Measurements from ENCODE around the gene MLLT3.

MLLT3 gene

DNA sequence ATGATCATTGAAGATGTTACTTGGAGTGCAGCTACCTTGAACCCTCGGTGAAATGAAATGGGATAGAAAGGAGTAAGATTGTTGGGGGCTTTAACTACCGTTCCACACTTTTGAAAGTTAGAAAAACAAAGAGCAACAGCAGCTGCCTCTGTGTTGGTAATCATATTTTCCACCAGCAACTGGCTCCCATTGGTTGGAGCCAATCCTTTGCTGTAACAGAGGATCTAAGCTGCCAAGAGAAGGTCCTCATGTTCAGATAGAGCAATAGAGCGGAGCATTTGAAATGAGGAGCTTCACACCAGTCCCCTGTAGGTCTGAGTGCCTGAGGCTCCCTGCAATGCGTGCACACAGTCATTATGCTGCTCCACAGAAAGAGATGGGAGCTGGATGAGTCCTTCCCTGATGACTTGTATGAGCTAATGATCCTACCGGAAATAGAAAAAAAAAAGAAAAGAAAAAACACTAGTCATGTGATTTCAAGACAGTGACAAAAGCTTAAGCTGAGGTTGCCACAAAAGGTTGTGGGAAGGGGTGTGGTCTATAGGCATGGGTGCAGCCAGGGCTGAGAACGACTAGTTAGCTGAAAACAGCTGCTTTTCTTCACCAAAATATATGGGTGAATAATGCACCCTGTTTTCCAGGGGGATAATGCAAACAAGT, 300.7 kb downstream of the MLLT3 start:
- no peak for DNase-seq

DNA sequence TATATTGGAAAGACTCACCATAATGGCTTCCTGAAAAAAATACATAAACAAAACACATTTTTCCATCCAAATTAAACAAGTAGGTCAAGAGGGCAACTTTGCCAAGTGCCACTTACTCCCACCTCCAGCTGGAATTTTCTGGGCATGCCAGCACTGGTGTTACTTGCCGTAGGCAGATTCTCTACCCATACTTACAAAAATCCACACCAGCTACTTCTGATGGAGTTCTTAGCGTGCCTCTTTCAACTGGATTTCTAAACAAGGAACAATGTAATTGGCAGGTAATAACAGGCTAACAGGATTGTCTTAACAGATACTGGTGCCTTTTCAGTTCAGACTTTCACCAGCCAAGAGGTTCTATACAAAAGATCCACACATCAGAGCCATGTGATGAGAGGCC, 301.4 kb downstream of the MLLT3 start:
- no peak for DNase-seq

DNA sequence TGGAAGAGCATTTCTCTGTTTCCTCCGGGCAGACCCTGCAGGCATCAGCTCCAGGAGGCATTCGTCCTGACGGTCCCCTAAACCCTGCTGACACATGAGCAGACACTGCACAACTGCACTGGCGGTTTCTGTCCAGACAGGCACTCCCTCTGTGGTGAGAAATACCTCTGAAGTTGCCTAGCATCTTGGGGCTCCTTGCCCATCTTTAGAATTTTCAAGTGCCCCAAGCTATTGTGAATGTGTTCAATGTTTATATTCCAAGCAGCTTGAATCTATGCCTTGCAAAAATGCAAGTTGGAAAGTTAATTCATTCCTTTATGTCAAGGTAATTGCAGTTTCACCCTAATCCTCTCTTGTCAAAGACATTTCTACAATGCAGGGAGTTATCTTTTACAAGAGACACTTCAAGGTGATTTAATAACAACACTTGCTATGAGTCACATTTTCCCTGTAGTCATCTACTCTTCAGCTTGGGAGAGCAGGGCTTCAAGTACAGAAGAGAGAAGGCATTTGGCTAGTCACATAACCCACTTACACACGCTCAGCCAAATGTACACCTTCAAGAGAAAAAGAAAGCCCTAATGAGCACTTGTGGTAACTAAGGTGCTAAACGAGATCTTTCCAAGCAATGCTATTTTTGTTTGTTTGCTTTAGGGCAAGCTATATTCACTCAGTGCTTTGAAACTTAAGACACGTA, 302.5 kb downstream of the MLLT3 start:
- no peak for DNase-seq

DNA sequence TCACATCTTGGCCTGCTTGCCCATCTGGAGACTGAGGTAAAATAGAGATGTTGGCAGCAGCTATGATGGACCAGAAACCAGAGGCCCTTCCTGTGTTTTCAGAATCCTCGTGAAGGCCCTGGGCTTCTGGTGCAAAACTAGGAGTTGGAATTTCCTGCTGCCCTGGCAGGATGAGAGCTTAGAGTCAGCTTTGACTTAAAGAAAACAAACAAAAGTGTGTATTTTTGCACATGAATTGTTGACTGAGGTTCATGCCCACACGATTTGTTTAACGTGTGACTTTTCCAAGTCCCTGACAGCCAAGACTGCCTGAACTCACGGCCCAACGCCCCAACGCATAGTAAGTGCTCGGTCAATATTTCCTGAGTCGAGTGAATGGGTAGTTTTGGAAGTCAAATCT, 303.1 kb downstream of the MLLT3 start:
- DNase-seq = no peak

DNA sequence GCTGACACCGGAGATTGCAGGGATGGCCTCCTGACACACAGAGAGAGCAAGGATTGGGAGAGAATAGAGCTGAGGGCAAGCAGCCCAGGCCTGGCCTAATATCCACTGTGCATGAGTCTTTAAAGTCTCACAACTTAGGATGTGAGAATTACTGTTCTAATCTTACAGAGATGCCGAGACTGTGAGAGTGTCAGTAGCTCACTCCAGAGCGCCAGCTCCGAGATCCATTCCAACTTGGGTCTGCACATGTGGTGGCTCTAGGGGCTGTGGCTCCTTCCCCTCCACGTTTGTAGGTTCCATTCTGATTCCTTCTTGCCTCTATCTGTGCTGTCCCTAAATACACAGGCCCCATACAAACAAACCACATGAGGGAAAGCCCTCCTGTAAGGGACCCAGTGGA, 304.6 kb downstream of the MLLT3 start:
- no peak for DNase-seq

DNA sequence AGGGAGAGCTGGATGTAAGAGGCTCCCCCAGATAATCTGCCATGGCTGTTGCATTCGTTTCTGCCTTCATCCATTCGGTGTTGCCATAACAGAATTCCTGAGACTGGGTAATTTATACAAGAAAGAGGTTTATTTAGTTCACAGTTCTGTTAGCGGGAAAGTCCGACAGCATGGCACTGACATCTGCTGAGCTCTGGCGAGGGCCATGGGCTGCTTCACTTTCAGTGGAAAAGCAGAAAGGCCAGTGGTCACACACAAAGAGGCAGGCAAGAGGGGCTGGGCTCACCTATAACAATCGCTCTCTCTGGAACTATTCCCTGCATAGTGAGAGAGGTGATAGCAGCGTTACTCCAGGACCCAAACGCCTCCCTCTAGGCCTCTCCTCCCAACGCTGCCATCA, 305.9 kb downstream of the MLLT3 start:
- no peak for DNase-seq

DNA sequence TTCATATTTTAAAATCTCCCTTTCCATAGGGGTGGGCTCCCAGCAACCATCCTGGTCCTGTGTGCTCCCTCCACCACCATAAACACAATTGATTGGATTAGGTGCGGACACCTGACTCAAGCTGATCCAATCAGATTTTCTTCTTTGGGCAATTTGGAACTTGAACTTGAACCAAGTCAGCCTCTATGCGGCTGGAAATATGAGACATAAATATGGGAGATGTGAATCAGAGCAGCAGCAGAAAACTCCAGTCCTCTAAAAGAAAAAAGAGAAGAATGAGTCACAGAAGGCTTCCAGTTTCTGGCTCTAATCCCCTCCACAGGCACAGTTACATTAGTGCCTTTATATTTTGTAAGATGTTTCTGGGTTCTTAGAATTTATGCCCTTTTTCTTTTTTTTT, 306.6 kb downstream of the MLLT3 start:
- DNase-seq = no peak

DNA sequence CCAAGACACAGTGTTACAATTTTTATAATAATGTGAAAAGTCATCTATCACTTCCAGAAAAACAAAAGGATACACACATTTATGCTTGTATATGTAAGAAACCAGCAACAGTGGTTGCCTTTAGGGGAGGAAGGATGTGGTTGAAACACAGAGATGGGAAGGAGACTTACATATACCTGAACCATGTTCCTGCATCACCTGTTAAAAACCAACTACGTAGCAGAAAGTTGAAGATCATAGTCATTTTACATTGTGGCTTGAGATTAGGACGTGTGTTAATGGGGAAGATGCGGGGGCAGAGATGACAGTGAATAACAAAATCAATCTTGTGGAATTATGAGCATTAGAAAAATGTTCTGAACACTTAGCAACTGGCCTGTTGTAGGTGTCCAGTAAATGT, 307.3 kb downstream of the MLLT3 start:
- DNase-seq = no peak

DNA sequence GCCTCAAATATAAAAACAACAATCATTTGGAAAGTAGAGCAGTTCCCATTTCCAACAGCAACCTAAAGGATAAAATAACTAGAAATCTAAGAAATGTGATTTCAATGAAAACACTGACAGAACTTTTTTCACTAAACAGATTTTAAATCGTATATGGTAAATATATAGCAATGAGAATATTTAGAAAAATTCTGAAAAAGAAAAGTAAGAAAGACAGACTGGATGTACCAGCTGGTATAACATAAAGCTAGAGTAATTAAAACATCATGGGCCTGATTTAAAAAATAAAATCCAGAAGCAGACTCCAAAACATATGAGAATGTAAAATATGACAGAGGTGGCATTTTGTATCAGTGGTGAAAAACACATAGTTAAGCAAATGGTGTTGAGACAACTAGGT, 308.9 kb downstream of the MLLT3 start:
- no peak for DNase-seq

DNA sequence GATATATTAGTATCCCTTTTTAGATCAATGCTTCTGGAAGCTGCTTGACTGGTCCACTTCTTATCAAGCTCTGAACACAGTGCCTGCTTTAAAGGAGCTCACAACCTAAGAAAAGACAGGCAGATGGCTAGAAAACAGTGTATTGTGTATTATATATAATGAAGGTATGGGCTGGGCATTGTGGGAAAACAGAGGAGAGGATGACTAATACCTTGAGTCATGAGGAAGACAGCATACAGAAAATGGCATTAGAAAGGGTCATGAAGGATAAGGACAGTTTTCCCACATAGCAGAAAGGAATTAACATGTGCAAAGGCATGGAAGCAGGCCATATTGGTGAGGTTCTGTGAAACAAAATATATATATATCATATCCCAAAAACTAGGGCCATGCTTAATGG, 309.6 kb downstream of the MLLT3 start:
- no peak for DNase-seq

DNA sequence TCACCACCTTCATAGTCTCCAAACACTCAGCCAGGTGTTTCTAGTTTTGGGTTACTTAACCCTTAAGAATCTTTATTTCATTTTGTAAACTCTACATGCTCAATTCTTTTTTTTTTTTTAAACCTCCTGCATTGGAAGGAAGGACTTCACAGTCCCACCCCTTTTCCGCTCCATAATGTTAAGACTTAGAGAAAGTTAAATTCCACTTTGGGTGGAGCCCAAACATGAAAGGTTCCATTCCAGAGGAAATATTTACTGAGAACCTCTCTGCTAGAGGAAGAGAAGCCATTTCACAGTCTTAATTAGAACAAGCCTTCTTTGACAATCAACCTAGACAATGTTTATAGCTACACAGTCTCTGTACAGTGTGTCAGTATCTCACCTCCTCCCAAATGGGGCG, 312.3 kb downstream of the MLLT3 start:
- DNase-seq = no peak

DNA sequence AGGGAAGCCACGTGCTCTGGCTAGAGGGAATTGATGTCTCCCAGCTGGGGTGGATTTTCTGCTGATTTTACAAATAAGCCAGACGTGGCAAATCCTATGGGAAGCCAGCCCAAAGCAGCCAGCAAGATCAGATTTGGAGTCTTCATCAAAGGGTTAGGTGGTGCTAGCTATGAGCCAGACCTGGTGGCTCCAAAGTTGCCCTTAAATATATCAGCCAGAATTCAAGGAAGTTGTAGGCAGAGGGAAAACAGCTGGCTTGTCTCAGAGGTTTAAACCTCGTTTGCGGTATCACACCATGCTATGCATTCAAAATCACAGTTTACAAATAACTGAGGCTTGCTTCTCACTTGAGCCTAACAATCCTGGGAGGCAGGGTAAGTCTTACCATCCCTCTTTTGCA, 313.2 kb downstream of the MLLT3 start:
- DNase-seq = no peak

DNA sequence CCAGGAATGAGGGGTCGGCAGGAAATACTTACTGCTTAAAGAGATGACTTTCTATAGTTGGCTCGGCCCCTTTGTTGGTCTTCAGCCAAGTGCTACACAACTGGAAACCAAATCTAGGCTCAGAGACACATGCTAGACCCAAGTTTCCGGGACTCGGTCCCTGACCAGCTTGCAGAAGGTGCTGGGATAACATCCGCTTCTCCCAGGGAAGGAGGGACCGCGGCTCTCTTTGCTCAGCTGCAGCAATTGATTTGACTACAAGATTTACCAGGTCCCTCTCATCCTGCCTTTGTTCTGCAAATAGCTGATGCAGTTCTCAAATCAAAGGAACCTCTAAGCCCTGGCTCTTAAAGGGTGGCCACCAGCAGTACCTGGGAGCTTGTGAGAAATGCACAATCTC, 314.7 kb downstream of the MLLT3 start:
- no peak for DNase-seq

DNA sequence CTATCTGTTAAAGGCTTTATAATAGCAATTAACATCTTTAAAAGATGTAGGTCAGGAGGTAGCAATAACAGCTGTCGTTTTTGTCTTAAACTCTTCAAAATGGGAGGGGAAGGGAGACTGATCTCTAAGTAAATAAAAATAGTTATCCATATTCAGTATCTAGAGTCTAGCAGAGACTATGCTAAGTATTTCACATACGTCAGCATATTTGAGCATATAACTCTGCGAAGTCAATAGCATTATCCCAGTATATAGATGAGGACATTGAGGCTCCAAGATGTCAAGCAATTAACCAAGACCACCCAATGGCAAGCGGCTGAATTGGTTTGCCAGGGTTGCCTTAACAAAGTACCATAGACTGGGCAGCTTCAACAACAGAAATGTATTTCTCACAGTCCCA, 316.8 kb downstream of the MLLT3 start:
- no peak for DNase-seq

DNA sequence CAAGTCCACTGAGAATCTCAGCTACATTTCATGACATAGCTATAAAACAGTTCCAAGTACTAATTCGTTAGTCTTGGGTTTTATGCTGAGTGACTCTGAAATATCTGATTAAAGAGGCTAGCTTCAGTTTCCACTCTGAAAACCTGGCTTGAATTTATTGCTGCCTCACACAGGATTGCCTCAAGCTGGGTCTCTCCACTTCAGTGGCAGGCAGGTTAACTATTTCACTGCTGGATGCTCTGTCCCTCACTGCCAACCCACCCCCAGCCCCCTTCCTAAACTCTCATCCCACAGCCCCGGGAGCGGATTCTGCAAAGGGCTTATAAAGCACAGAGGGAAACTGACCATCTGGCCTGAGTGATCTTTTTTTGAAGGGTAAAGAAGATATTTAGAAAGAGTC, 318.3 kb downstream of the MLLT3 start:
- no peak for DNase-seq

DNA sequence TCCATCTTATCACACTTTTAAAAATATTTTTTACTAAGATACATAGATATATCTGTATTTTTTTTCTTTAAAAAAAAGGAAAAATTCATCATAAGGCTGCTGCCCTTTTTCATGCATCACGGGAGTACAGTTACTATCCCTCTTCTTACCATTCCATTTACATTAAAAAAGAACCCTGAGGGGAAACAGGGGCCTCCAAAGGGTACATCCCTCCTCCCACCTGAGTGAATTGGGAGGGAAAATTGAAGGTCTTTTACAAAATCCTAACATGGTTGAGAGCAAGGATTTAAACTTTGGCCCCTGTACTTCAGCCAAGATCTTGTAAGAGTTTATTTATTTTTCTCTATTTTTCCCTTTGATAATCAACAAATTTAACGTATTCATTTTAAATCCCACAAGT, 319.2 kb downstream of the MLLT3 start:
- DNase-seq = no peak

DNA sequence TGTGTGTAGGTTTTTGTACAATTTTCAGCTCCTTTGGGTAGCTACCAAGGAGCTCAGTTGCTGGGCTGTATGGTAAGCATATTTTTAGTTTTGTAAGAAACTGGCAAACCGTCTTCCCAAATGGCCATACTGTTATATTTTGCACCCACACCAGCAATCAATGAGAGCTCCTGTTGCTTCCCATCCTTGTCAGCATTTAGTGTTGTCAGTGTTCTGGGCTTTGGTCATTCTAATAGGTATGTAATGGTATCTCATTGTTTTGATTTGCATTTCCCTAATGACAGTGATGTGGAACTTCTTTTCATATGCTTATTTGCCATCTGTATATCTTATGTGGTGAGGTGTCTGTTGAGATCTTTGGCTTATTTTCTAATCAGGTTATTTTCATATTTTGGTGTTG, 320.1 kb downstream of the MLLT3 start:
- DNase-seq = no peak

DNA sequence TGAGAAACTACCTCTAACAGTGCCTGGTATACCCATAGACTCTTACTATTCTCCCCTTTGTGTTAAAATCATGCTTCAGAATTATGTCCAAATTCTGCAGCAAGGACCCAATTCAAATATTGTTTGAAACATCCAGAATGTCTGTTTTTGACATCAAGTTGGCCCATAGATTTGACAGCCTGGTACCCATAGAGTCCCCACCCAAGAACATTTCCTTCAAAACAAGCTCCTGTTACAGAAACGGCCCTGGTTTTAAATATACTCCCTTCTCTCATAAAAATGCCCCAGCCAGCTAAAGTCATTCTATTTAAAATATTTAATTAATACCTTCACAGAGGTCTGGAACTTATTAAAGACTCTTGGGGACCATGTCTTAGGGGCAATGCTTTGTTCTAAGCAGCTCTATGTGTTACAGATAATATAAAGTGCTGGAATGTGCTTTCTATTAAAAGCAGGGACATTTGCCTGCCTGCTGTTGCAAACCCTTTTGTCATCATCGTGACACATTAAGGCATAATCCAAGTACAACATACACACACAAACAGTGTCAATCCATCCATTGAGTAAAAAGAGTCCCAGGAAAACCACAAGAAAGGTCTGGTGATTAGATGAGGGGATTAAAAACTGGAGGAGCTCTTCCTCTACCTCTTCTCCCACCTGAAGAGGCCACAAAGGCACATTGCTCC, 321.7 kb downstream of the MLLT3 start:
- no peak for DNase-seq

DNA sequence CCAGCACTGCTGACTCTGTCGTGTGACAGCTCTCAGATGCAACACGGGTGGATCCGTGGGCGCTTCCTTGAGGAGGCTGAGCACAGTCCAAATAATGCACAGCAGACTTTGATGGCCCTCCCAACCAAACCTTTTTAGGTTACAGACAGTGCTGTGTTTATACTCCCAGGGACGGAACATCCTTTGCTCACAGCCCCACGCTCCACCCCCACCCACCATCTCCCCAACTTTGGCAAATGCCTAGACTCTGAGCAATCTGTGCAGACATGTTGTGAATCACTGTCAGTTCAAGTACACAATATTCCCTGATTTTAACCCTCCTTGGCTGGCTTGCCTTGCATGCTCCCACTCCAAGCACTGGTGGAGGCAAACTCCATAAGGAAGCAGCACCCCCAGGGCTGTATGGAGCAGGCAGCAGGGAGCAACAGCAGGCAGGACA, 324.6 kb downstream of the MLLT3 start:
- DNase-seq = no peak

DNA sequence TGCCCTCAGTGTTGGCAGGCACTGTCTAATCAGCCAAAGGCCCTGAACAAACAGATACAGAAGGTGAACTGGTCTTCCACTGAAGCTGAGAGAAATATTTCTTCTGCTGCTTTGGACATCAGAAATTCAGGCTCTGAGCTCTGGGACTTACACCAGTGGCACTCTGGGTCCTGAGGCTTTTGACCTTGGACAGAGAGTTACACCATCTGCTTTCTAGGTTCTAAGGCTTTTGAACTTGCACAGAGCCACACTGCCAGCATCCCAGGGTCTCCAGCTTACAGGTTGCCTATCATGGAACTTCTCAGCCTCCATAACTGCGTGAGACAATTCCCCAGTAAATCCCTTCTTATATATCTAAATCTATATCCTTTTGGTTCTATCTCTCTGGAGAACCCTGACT, 326.7 kb downstream of the MLLT3 start:
- DNase-seq = no peak

DNA sequence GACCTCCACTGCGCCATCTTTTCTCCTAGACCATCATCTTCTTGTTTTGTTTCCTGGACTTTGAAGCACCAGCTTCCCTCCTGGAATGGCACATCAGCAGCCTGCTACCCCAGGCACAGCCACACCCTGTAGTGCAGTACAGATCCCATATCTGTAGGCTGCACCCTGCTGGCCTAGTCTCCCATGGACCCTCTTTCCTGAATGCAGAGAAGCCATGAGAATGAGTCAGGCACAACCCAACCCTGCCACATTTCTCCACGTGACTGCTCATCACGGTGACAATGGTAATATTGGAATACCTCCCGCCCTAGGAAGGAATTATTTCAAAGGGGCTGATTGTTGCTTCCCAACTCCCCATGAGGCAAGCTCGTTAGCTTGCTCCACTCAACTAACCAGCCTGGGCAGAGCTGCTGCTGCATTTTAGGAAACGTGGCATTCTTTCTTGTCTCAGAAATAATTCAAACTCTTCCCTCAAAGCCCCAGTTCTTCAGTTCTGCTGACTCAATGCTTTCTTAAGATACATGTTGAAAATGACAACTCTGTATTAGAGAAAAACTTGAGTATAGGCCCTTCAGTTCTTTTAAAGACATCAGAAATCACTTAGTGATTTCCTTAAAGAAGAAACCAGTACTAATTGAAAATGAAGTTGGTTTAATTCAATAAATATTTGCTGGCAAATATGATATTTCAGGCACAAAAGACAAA, 328.1 kb downstream of the MLLT3 start:
- DNase-seq = no peak

DNA sequence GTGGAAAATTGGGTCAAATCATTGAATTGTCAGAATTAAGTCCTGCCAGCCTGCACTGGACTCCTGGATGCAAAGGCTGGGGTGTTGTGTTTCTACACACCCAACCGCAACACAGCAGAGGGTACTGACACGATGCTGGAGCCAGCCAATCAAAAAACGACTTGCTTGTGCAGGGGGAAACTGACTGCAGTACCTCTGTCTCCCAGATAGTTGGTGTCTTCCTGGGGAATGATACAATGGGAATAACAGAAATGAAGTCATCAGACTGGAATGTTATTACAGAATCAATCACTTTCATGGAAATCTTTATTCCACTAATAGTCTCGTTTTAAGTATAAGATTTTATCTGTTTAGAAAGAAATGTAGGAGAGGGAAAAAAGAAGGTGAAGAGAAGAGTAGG, 330.3 kb downstream of the MLLT3 start:
- no peak for DNase-seq
